Measurements from ENCODE around the gene FRMD3.

DNA sequence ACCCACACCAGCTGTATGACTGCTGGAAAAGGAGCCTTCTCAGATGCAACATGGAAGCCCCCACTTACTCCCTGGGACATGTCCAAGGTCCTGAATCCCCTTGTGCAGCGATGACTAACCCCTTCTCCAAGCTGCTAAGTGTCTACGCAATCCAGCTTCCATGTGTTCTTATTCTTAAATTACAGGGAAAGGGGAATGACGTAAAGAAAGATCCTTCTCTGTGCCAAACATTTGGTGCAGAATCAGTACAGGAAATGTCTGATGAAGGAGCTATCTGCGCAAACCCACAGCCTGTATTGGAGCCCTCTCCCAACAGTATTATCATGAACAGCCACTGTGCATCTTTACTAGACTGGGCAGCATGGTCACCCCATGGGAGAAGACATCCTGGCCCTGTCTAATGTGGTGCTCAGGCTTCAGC, 183.2 kb downstream of the FRMD3 start:
- TF ChIP-seq, protein P1, sequence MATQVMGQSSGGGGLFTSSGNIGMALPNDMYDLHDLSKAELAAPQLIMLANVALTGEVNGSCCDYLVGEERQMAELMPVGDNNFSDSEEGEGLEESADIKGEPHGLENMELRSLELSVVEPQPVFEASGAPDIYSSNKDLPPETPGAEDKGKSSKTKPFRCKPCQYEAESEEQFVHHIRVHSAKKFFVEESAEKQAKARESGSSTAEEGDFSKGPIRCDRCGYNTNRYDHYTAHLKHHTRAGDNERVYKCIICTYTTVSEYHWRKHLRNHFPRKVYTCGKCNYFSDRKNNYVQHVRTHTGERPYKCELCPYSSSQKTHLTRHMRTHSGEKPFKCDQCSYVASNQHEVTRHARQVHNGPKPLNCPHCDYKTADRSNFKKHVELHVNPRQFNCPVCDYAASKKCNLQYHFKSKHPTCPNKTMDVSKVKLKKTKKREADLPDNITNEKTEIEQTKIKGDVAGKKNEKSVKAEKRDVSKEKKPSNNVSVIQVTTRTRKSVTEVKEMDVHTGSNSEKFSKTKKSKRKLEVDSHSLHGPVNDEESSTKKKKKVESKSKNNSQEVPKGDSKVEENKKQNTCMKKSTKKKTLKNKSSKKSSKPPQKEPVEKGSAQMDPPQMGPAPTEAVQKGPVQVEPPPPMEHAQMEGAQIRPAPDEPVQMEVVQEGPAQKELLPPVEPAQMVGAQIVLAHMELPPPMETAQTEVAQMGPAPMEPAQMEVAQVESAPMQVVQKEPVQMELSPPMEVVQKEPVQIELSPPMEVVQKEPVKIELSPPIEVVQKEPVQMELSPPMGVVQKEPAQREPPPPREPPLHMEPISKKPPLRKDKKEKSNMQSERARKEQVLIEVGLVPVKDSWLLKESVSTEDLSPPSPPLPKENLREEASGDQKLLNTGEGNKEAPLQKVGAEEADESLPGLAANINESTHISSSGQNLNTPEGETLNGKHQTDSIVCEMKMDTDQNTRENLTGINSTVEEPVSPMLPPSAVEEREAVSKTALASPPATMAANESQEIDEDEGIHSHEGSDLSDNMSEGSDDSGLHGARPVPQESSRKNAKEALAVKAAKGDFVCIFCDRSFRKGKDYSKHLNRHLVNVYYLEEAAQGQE (IDR thresholded peaks at IDR 0.05; ENCODE audit: insufficient read depth in 1 of 2, low read depth in 2 of 2, low read length in 1 of 2): peak in 1 of 2 experiments; percentile 68; a peak in 2 of 4 replicates
- TF ChIP-seq, protein P2, sequence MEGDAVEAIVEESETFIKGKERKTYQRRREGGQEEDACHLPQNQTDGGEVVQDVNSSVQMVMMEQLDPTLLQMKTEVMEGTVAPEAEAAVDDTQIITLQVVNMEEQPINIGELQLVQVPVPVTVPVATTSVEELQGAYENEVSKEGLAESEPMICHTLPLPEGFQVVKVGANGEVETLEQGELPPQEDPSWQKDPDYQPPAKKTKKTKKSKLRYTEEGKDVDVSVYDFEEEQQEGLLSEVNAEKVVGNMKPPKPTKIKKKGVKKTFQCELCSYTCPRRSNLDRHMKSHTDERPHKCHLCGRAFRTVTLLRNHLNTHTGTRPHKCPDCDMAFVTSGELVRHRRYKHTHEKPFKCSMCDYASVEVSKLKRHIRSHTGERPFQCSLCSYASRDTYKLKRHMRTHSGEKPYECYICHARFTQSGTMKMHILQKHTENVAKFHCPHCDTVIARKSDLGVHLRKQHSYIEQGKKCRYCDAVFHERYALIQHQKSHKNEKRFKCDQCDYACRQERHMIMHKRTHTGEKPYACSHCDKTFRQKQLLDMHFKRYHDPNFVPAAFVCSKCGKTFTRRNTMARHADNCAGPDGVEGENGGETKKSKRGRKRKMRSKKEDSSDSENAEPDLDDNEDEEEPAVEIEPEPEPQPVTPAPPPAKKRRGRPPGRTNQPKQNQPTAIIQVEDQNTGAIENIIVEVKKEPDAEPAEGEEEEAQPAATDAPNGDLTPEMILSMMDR (IDR thresholded peaks at IDR 0.05): no peak
- TF ChIP-seq POLR2AphosphoS5 (IDR thresholded peaks at IDR 0.05; ENCODE audit: low read depth, low read length): no peak

Measured in Panc1 (cell line).